HCT116 (cell line): ENCODE data around the gene PVRIG. TPM values are rescaled to one million over a fixed set of nuclear protein-coding genes. Genes with fewer than 3 reads are reported as not detected.

ENCODE experiments used
- ATAC-seq: fragments of 200-7000 bp; cut with Tn5 transposase; 2 replicates; pipeline ENCODE4 v1.9.1; 2020; ENCODE audit warnings: mild to moderate bottlenecking, moderate library complexity
- BruUV-seq: library from RNA; stranded (reverse); fragments of 400-500 nt; replicated peaks from 2 replicates; lab custom pipeline; 2021; lab: Mats Ljungman, UMichigan
- CTCF ChIA-PET: fragments of 300-600 bp; sonication (Branson Sonifier 250); formaldehyde crosslinking; loops from one replicate; lab custom pipeline; 2021; ENCODE audit warnings: antibody characterized with exemption; lab: Charles Lee
- POLR2A ChIA-PET: fragments of 300-600, 350-600 bp; sonication (Branson Sonifier 250); formaldehyde crosslinking; loops from one replicate; lab custom pipeline; 2021; ENCODE audit warnings: antibody characterized with exemption; lab: Charles Lee
- RAD21 ChIA-PET, 2 experiments: fragments of 300-600 bp; sonication (Branson Sonifier 250); formaldehyde crosslinking; loops; one replicate each; lab custom pipeline; 2023; ENCODE audit warnings: low total read pairs in 2 of 2; ENCODE audit not compliant: uncharacterized antibody in 2 of 2, unreplicated experiment in 2 of 2, low non-redundant PET in 1 of 2; lab: Charles Lee
- DNase-seq: peaks from one replicate; pipeline ENCODE4 v3.0.0-alpha.2; 2010; ENCODE audit warnings: low read depth, low spot score
- H2AFZ ChIP-seq: fragments of 200-600 bp; shearing (Covaris generic), sonication (generic); 2 replicates; pipeline ENCODE4 v1.6.1; 2017; ENCODE audit warnings: low read depth, mixed run types, mixed read lengths, antibody characterized with exemption, low read length; ENCODE audit not compliant: poor library complexity, severe bottlenecking
- H3K27ac ChIP-seq: 2 replicates; pipeline ENCODE4 v1.5.1; 2012; ENCODE audit warnings: low read depth, low read length
- H3K27me3 ChIP-seq: fragments of 200-600 bp; sonication (generic); 2 replicates; pipeline ENCODE4 v1.6.1; 2016; ENCODE audit warnings: mixed run types, low read length, mixed read lengths; ENCODE audit not compliant: insufficient read depth
- H3K36me3 ChIP-seq, 2 experiments: fragments of 200-500 bp in 1 of 2; fragments of 200-600 bp in 1 of 2; sonication (Bioruptor generic) in 1 of 2; sonication (generic) in 1 of 2; 2 replicates each; pipeline versions ENCODE4 v1.5.1 to v1.6.1; 2014 to 2016; ENCODE audit warnings: low read length in 2 of 2, inconsistent platforms in 1 of 2, mixed read lengths in 1 of 2, mixed run types in 1 of 2; ENCODE audit not compliant: insufficient read depth in 2 of 2, control insufficient read depth in 1 of 2
- H3K4me1 ChIP-seq, 2 experiments: fragments of 200-600 bp in 1 of 2; sonication (generic) in 1 of 2; 2 replicates each; pipeline versions ENCODE4 v1.5.1 to v1.6.1; 2012 to 2017; ENCODE audit warnings: low read length in 2 of 2, inconsistent platforms in 1 of 2, mild to moderate bottlenecking in 1 of 2, mixed read lengths in 1 of 2, mixed run types in 1 of 2, moderate library complexity in 1 of 2; ENCODE audit not compliant: insufficient read depth in 2 of 2, control insufficient read depth in 1 of 2
- H3K4me2 ChIP-seq: fragments of 200-600 bp; sonication (generic); 2 replicates; pipeline ENCODE4 v1.6.1; 2017; ENCODE audit warnings: mixed run types, low read length, mixed read lengths
- H3K4me3 ChIP-seq, 2 experiments: fragments of 200-600 bp in 1 of 2; sonication (generic) in 1 of 2; replicated peaks in 1 of 2; 2 replicates each; pipeline ENCODE4 v1.5.1; 2011 to 2016; ENCODE audit warnings: low read length in 2 of 2, control low read depth in 1 of 2, low read depth in 1 of 2, mild to moderate bottlenecking in 1 of 2, mixed read lengths in 1 of 2, mixed run types in 1 of 2
- H3K79me2 ChIP-seq: fragments of 200-600 bp; sonication (generic); 2 replicates; pipeline ENCODE4 v1.6.1; 2017; ENCODE audit warnings: mild to moderate bottlenecking, mixed run types, low read length, moderate library complexity, mixed read lengths; ENCODE audit not compliant: insufficient read depth
- H3K9ac ChIP-seq: fragments of 200-600 bp; sonication (generic); 2 replicates; pipeline ENCODE4 v1.6.1; 2016; ENCODE audit warnings: low read length, mixed read lengths
- H3K9me2 ChIP-seq: fragments of 200-600 bp; sonication (generic), shearing (Covaris generic); 2 replicates; pipeline ENCODE4 v1.6.1; 2017; ENCODE audit warnings: mixed run types, mild to moderate bottlenecking, moderate library complexity; ENCODE audit not compliant: insufficient read depth
- H3K9me3 ChIP-seq, 2 experiments: fragments of 200-500 bp in 1 of 2; fragments of 200-600 bp in 1 of 2; sonication (Bioruptor generic) in 1 of 2; sonication (generic) in 1 of 2; 2 replicates each; pipeline ENCODE4 v1.6.1; 2014 to 2017; ENCODE audit warnings: low read length in 2 of 2, mixed read lengths in 2 of 2, inconsistent platforms in 1 of 2, low read depth in 1 of 2, mild to moderate bottlenecking in 1 of 2, mixed run types in 1 of 2, moderate library complexity in 1 of 2; ENCODE audit not compliant: control insufficient read depth in 1 of 2, insufficient read depth in 1 of 2
- H4K20me1 ChIP-seq: fragments of 200-600 bp; sonication (generic), shearing (Covaris generic); 2 replicates; pipeline ENCODE4 v1.6.1; 2017; ENCODE audit warnings: mixed run types, mild to moderate bottlenecking, moderate library complexity; ENCODE audit not compliant: insufficient read depth
- ATF3 ChIP-seq: IDR thresholded peaks from 2 replicates; pipeline ENCODE4 v1.6.1; 2012
- CBX3 ChIP-seq: IDR thresholded peaks from 2 replicates; pipeline ENCODE4 v1.6.1; 2012; ENCODE audit warnings: low read depth
- CEBPB ChIP-seq: IDR thresholded peaks from 2 replicates; pipeline ENCODE4 v1.6.1; 2012; ENCODE audit warnings: low read depth
- CTCF ChIP-seq, 3 experiments: fragments of 200-600 bp in 1 of 3; sonication (generic) in 1 of 3; IDR thresholded peaks in 2 of 3; conservative IDR thresholded peaks in 1 of 3; 2 replicates each; pipeline ENCODE4 v1.5.1; 2012 to 2017; ENCODE audit warnings: low read depth in 2 of 3, low read length in 2 of 3, antibody characterized with exemption in 1 of 3, borderline replicate concordance in 1 of 3, control low read depth in 1 of 3, mild to moderate bottlenecking in 1 of 3, mixed read lengths in 1 of 3, mixed run types in 1 of 3, moderate library complexity in 1 of 3; ENCODE audit not compliant: insufficient read depth in 1 of 3
- EGR1 ChIP-seq: IDR thresholded peaks from 2 replicates; pipeline ENCODE4 v1.6.1; 2012; ENCODE audit warnings: low read depth
- ELF1 ChIP-seq: IDR thresholded peaks from 2 replicates; pipeline ENCODE4 v1.6.1; 2012; ENCODE audit warnings: low read depth, borderline replicate concordance
- EZH2 ChIP-seq: fragments of 200-600 bp; sonication (generic); IDR thresholded peaks from 2 replicates; pipeline ENCODE4 v1.6.1; 2017; ENCODE audit warnings: antibody characterized with exemption, mixed run types
- EZH2phosphoT487 ChIP-seq: fragments of 200-600 bp; IDR thresholded peaks from 2 replicates; pipeline ENCODE4 v1.6.1; 2018; ENCODE audit warnings: antibody characterized with exemption, borderline replicate concordance
- FOSL1 ChIP-seq: IDR thresholded peaks from 2 replicates; pipeline ENCODE4 v1.6.1; 2012; ENCODE audit warnings: low read depth
- JUND ChIP-seq: IDR thresholded peaks from 2 replicates; pipeline ENCODE4 v1.6.1; 2012
- MAX ChIP-seq: IDR thresholded peaks from 2 replicates; pipeline ENCODE4 v1.6.1; 2012
- POLR2AphosphoS5 ChIP-seq: IDR thresholded peaks from 2 replicates; pipeline ENCODE4 v1.6.1; 2011; ENCODE audit warnings: mild to moderate bottlenecking, low read depth, low read length, moderate library complexity
- RAD21 ChIP-seq: IDR thresholded peaks from 2 replicates; pipeline ENCODE4 v1.6.1; 2012; ENCODE audit warnings: low read depth, mild to moderate bottlenecking
- REST ChIP-seq: IDR thresholded peaks from 2 replicates; pipeline ENCODE4 v1.6.1; 2012; ENCODE audit warnings: low read depth
- SIN3A ChIP-seq: IDR thresholded peaks from 2 replicates; pipeline ENCODE4 v1.6.1; 2012; ENCODE audit warnings: low read depth
- ZBTB33 ChIP-seq: IDR thresholded peaks from 2 replicates; pipeline ENCODE4 v1.6.1; 2011; ENCODE audit warnings: mild to moderate bottlenecking, low read length, moderate library complexity; ENCODE audit not compliant: insufficient replicate concordance; ENCODE audit errors: extremely low read depth
- ZFX ChIP-seq: fragments of 450-650 bp; IDR thresholded peaks from 2 replicates; pipeline ENCODE4 v1.6.1; 2017
- ZNF274 ChIP-seq: fragments of 200-500 bp; sonication (Bioruptor generic); IDR thresholded peaks from 2 replicates; pipeline ENCODE4 v1.6.1; 2014; ENCODE audit warnings: mild to moderate bottlenecking, low read depth, low read length, inconsistent platforms
- intact Hi-C: fragments of 100-400 bp; cut with micrococcal nuclease; formaldehyde crosslinking; loops from 2 replicates; pipeline ENCODE4 v1.10.0; 2022
- total RNA-seq: library from RNA; stranded (reverse); gene quantifications from one replicate; pipeline ENCODE4 v1.2.1, GENCODE V29; 2021; ENCODE audit not compliant: unreplicated experiment

PVRIG gene
- total RNA-seq, 1 experiment from 2014 or later: 0.30 TPM

GRCh38 chr7:100208911-100209408 is 10.8 kb upstream of the PVRIG start (continued):
- no peak for TF ChIP-seq RAD21
- TF ChIP-seq JUND: no peak

- ChIA-PET CTCF (interaction anchor here (1.0 kb wide), 1 partner anchor 19 kb away, joined by 3 read pairs; no protein-coding TSS in a partner anchor), POLR2A (interaction anchor here (1.2 kb wide), 1 partner anchor 9 kb away, joined by 3 read pairs; no protein-coding TSS in a partner anchor)
Measured at GRCh38 chr7:100209493-100209892, 10.3 kb upstream of the PVRIG start.

More at GRCh38 chr7:100209493-100209892, 10.3 kb upstream of the PVRIG start:
- Histone ChIP-seq H3K4me1 (peaks cover 0 to 4% of the 10 kb centered on the region in 2 experiments; a peak in 1 of 4 replicates), H3K4me3 (no peak overlapping the region), H3K27ac (no peak overlapping the region), H3K36me3 (no peaks in the 10 kb centered on the region), H3K79me2 (no peaks in the 10 kb centered on the region), H4K20me1 (no peaks in the 10 kb centered on the region), H3K4me2 (no peak overlapping the region), H3K9ac (no peak overlapping the region), H3K27me3 (no peaks in the 10 kb centered on the region), H3K9me2 (no peaks in the 10 kb centered on the region), H2AFZ (no peak overlapping the region), H3K9me3 (no peaks in the 10 kb centered on the region)
- intact Hi-C loops: no loop called here
- DNase-seq (no peak), ATAC-seq (no peak)
- no TSS peak for BruUV-seq
- RAD21 ChIA-PET: no interaction called here
- TF ChIP-seq ATF3 (no peak), EGR1 (no peak), POLR2AphosphoS5 (no peak), RAD21 (no peak), CTCF (IDR thresholded peaks at IDR 0.05 in 2 of 3, conservative IDR thresholded peaks at IDR 0.05 in 1 of 3; ENCODE audit: borderline replicate concordance in 1 of 3, insufficient read depth in 1 of 3, low read depth in 2 of 3, low read length in 2 of 3) (no peak), REST (no peak), ZFX (no peak), EZH2phosphoT487 (no peak), CBX3 (no peak), ZNF274 (no peak), MAX (no peak), FOSL1 (no peak), ELF1 (no peak), CEBPB (no peak), EZH2 (no peak), SIN3A (no peak), ZBTB33 (no peak)
